Fibroblast of upper back skin (primary cell): ENCODE measurements around the gene DDX27.
"Not testable (repeated sequence)": the region's sequence is repeated elsewhere in the genome, so short reads cannot be mapped to it uniquely, and the experiment has no call there.

ENCODE experiments used
- DNase-seq: peaks from one replicate; pipeline ENCODE4 v3.0.0-alpha.2; 2013

Gene DDX27

GRCh38 chr20:49210101-49210756 is 9.0 kb upstream of the DDX27 start:
- no peak for DNase-seq

- DNase-seq, result no peak
Observed at GRCh38 chr20:49210757-49211110, 8.5 kb upstream of the DDX27 start.

GRCh38 chr20:49214571-49214970 is 4.6 kb upstream of the DDX27 start:
- no peak for DNase-seq

- no peak for DNase-seq
Observed at GRCh38 chr20:49215232-49215631, 4.0 kb upstream of the DDX27 start.

- DNase-seq, result peak; percentile 90
Observed at GRCh38 chr20:49216991-49217578, 2.1 kb upstream of the DDX27 start.

GRCh38 chr20:49218739-49219090 is 501 bp upstream of the DDX27 start:
- DNase-seq, result not testable (repeated sequence)

- no peak for DNase-seq
Observed at GRCh38 chr20:49219924-49220831, 962 bp downstream of the DDX27 start.

- DNase-seq, result no peak
Observed at GRCh38 chr20:49225896-49226295, 6.7 kb downstream of the DDX27 start.

GRCh38 chr20:49228676-49229075 is 9.5 kb downstream of the DDX27 start:
- no peak for DNase-seq

- no peak for DNase-seq
Observed at GRCh38 chr20:49229381-49229780, 10.2 kb downstream of the DDX27 start.

GRCh38 chr20:49230021-49230420 is 10.8 kb downstream of the DDX27 start:
- DNase-seq, result no peak

- DNase-seq, result no peak
Observed at GRCh38 chr20:49230561-49231133, 11.4 kb downstream of the DDX27 start.

- DNase-seq, result no peak
Observed at GRCh38 chr20:49231471-49231870, 12.3 kb downstream of the DDX27 start.

GRCh38 chr20:49233226-49233625 is 14.0 kb downstream of the DDX27 start:
- no peak for DNase-seq

- DNase-seq, result no peak
Observed at GRCh38 chr20:49234831-49235230, 15.6 kb downstream of the DDX27 start.

GRCh38 chr20:49236301-49236700 is 17.1 kb downstream of the DDX27 start:
- no peak for DNase-seq

- DNase-seq, result no peak
Observed at GRCh38 chr20:49237531-49237930, 18.3 kb downstream of the DDX27 start.

- peak; percentile 40 for DNase-seq
Observed at GRCh38 chr20:49245921-49246740, 26.9 kb downstream of the DDX27 start.

- DNase-seq, result no peak
Observed at GRCh38 chr20:49247169-49247723, 28.0 kb downstream of the DDX27 start.

GRCh38 chr20:49247792-49248191 is 28.6 kb downstream of the DDX27 start:
- DNase-seq, result no peak

GRCh38 chr20:49248301-49248700 is 29.1 kb downstream of the DDX27 start:
- DNase-seq, result no peak

GRCh38 chr20:49248879-49249665 is 29.9 kb downstream of the DDX27 start:
- DNase-seq, result no peak
